ENCODE measurements around the gene ACOT7. TPM values are rescaled to one million over a fixed set of nuclear protein-coding genes. Genes with fewer than 3 reads are reported as not detected.

ACOT7 gene
- total and polyA plus RNA-seq, 2 of the 13 experiments (the other 11 are each of a cell fraction or from before 2014, with no cell fraction given): 33.0 to 55.8 TPM

DNA sequence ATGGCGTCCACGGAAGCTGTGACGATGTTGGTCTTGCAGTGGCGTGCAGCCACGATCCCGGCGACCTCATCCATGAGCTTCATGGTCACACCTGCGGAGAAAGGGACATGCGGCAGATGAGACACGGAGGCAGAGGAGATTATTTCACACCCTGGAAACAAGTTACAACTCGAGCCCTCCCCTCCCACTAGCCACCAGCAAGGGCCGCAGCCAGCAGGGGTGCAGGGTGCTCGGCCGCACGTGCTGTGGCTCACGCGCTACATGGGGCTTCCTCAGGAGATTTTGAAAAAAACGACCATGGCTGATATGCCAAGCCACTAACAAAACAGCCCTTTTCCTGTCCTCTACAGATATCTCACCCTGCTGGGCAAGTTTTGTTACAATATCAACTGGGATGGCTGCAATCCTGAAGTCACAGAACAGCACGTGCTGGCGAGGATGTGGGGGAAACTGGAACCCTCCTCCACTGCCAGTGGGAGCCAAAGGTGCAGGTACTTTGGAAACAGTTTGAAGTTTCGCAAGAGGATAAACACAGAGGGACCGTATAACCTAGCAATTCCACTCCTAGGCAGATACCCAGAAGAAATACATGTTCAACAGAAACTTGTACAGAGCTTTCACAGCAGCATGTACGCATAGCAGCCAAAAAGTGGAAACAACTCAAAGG is 98.5 kb downstream of the ACOT7 start (continued):
- TF ChIP-seq DMAP1 (CRISPR knock-in tag; IDR thresholded peaks at IDR 0.05): no peak
- TF ChIP-seq HNF4A (CRISPR knock-in tag; IDR thresholded peaks at IDR 0.05): 0 out of 2 replicates have a peak, but pooled peaks have one; percentile 15
- no peak for TF ChIP-seq ZNF460 (CRISPR knock-in tag; IDR thresholded peaks at IDR 0.05; ENCODE audit: borderline replicate concordance)
- no peak for TF ChIP-seq PRPF4 (IDR thresholded peaks at IDR 0.05; ENCODE audit: low read depth, low read length, poor library complexity, severe bottlenecking)
- TF ChIP-seq, protein P1, sequence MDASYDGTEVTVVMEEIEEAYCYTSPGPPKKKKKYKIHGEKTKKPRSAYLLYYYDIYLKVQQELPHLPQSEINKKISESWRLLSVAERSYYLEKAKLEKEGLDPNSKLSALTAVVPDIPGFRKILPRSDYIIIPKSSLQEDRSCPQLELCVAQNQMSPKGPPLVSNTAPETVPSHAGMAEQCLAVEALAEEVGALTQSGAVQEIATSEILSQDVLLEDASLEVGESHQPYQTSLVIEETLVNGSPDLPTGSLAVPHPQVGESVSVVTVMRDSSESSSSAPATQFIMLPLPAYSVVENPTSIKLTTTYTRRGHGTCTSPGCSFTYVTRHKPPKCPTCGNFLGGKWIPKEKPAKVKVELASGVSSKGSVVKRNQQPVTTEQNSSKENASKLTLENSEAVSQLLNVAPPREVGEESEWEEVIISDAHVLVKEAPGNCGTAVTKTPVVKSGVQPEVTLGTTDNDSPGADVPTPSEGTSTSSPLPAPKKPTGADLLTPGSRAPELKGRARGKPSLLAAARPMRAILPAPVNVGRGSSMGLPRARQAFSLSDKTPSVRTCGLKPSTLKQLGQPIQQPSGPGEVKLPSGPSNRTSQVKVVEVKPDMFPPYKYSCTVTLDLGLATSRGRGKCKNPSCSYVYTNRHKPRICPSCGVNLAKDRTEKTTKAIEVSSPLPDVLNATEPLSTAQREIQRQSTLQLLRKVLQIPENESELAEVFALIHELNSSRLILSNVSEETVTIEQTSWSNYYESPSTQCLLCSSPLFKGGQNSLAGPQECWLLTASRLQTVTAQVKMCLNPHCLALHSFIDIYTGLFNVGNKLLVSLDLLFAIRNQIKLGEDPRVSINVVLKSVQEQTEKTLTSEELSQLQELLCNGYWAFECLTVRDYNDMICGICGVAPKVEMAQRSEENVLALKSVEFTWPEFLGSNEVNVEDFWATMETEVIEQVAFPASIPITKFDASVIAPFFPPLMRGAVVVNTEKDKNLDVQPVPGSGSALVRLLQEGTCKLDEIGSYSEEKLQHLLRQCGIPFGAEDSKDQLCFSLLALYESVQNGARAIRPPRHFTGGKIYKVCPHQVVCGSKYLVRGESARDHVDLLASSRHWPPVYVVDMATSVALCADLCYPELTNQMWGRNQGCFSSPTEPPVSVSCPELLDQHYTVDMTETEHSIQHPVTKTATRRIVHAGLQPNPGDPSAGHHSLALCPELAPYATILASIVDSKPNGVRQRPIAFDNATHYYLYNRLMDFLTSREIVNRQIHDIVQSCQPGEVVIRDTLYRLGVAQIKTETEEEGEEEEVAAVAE (CRISPR knock-in tag; IDR thresholded peaks at IDR 0.05; ENCODE audit: borderline replicate concordance): no peak
- TF ChIP-seq, protein P2, sequence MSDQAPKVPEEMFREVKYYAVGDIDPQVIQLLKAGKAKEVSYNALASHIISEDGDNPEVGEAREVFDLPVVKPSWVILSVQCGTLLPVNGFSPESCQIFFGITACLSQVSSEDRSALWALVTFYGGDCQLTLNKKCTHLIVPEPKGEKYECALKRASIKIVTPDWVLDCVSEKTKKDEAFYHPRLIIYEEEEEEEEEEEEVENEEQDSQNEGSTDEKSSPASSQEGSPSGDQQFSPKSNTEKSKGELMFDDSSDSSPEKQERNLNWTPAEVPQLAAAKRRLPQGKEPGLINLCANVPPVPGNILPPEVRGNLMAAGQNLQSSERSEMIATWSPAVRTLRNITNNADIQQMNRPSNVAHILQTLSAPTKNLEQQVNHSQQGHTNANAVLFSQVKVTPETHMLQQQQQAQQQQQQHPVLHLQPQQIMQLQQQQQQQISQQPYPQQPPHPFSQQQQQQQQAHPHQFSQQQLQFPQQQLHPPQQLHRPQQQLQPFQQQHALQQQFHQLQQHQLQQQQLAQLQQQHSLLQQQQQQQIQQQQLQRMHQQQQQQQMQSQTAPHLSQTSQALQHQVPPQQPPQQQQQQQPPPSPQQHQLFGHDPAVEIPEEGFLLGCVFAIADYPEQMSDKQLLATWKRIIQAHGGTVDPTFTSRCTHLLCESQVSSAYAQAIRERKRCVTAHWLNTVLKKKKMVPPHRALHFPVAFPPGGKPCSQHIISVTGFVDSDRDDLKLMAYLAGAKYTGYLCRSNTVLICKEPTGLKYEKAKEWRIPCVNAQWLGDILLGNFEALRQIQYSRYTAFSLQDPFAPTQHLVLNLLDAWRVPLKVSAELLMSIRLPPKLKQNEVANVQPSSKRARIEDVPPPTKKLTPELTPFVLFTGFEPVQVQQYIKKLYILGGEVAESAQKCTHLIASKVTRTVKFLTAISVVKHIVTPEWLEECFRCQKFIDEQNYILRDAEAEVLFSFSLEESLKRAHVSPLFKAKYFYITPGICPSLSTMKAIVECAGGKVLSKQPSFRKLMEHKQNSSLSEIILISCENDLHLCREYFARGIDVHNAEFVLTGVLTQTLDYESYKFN (CRISPR knock-in tag; conservative IDR thresholded peaks at IDR 0.05): no peak
- no peak for TF ChIP-seq SIN3B (IDR thresholded peaks at IDR 0.05; ENCODE audit: low read length)
- no peak for TF ChIP-seq PAX8 (CRISPR knock-in tag; IDR thresholded peaks at IDR 0.05; ENCODE audit: borderline replicate concordance)
- TF ChIP-seq TAF15 (IDR thresholded peaks at IDR 0.05; ENCODE audit: low read depth, low read length, poor library complexity, severe bottlenecking): no peak
- TF ChIP-seq ZNF839 (CRISPR knock-in tag; IDR thresholded peaks at IDR 0.05; ENCODE audit: borderline replicate concordance): no peak
- TF ChIP-seq, protein P3, sequence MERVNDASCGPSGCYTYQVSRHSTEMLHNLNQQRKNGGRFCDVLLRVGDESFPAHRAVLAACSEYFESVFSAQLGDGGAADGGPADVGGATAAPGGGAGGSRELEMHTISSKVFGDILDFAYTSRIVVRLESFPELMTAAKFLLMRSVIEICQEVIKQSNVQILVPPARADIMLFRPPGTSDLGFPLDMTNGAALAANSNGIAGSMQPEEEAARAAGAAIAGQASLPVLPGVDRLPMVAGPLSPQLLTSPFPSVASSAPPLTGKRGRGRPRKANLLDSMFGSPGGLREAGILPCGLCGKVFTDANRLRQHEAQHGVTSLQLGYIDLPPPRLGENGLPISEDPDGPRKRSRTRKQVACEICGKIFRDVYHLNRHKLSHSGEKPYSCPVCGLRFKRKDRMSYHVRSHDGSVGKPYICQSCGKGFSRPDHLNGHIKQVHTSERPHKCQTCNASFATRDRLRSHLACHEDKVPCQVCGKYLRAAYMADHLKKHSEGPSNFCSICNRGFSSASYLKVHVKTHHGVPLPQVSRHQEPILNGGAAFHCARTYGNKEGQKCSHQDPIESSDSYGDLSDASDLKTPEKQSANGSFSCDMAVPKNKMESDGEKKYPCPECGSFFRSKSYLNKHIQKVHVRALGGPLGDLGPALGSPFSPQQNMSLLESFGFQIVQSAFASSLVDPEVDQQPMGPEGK (CRISPR knock-in tag; IDR thresholded peaks at IDR 0.05): no peak
- no peak for TF ChIP-seq KAT8 (CRISPR knock-in tag; IDR thresholded peaks at IDR 0.05)
- TF ChIP-seq, protein P4, sequence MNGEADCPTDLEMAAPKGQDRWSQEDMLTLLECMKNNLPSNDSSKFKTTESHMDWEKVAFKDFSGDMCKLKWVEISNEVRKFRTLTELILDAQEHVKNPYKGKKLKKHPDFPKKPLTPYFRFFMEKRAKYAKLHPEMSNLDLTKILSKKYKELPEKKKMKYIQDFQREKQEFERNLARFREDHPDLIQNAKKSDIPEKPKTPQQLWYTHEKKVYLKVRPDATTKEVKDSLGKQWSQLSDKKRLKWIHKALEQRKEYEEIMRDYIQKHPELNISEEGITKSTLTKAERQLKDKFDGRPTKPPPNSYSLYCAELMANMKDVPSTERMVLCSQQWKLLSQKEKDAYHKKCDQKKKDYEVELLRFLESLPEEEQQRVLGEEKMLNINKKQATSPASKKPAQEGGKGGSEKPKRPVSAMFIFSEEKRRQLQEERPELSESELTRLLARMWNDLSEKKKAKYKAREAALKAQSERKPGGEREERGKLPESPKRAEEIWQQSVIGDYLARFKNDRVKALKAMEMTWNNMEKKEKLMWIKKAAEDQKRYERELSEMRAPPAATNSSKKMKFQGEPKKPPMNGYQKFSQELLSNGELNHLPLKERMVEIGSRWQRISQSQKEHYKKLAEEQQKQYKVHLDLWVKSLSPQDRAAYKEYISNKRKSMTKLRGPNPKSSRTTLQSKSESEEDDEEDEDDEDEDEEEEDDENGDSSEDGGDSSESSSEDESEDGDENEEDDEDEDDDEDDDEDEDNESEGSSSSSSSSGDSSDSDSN (CRISPR knock-in tag; IDR thresholded peaks at IDR 0.05): no peak
- TF ChIP-seq SP1 (IDR thresholded peaks at IDR 0.05): no peak
- no peak for TF ChIP-seq SP1 (CRISPR knock-in tag; IDR thresholded peaks at IDR 0.05)
- TF ChIP-seq, protein P5, sequence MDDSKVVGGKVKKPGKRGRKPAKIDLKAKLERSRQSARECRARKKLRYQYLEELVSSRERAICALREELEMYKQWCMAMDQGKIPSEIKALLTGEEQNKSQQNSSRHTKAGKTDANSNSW (CRISPR knock-in tag; IDR thresholded peaks at IDR 0.05; ENCODE audit: borderline replicate concordance): no peak

Data from HepG2 (cell line).